Measurements from ENCODE around the gene NRXN3. TPM values are rescaled to one million over a fixed set of nuclear protein-coding genes. Genes with fewer than 3 reads are reported as not detected.

NRXN3 gene
- total and polyA plus RNA-seq, 2 of the 13 experiments (the other 11 are each of a cell fraction or from before 2014, with no cell fraction given), result 0.03 TPM; not detected in 1

- intact Hi-C loops (cut with micrococcal nuclease; ENCODE audit: unreplicated experiment), result no loop called here
- TF ChIP-seq ZNF569 (CRISPR knock-in tag; IDR thresholded peaks at IDR 0.05; ENCODE audit: borderline replicate concordance) (no peak), PHF21A (CRISPR knock-in tag; IDR thresholded peaks at IDR 0.05) (no peak), ZNF230 (CRISPR knock-in tag; IDR thresholded peaks at IDR 0.05) (no peak), PRMT3 (CRISPR knock-in tag; IDR thresholded peaks at IDR 0.05; ENCODE audit: borderline replicate concordance, low read depth) (no peak), PAF1 (CRISPR knock-in tag; IDR thresholded peaks at IDR 0.05) (no peak), FOXP1 (IDR thresholded peaks at IDR 0.05) (no peak), FOXP1 (CRISPR knock-in tag; IDR thresholded peaks at IDR 0.05) (no peak), BHLHE40 (IDR thresholded peaks at IDR 0.05; ENCODE audit: low read length) (no peak), HNRNPUL1 (IDR thresholded peaks at IDR 0.05; ENCODE audit: low read depth, low read length) (no peak), TEF (CRISPR knock-in tag; IDR thresholded peaks at IDR 0.05) (no peak), ZNF292 (CRISPR knock-in tag; IDR thresholded peaks at IDR 0.05; ENCODE audit: borderline replicate concordance, low read depth) (no peak), ZNF33B (CRISPR knock-in tag; IDR thresholded peaks at IDR 0.05) (no peak)
- TF ChIP-seq, protein P1, sequence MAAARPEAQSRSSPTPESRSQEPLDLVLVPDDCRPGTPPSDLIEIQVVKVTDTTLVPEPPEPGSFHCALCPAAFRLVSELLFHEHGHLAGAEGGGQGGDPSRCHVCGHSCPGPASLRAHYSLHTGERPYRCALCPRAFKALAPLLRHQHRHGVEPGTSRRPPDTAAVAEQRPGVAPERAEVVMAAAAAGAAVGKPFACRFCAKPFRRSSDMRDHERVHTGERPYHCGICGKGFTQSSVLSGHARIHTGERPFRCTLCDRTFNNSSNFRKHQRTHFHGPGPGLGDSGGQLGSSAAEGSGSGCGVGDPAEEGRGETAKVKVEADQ (CRISPR knock-in tag; IDR thresholded peaks at IDR 0.05; ENCODE audit: borderline replicate concordance), result no peak
These were observed 14.0 kb upstream of the NRXN3 start for GRCh38 chr14:78156196-78156595.

More at GRCh38 chr14:78156196-78156595, 14.0 kb upstream of the NRXN3 start:
- no peak overlapping the region for H3K27ac ChIP-seq (ENCODE audit: extremely low read length, insufficient read depth, low read length)
- no peaks in the 10 kb centered on the region for H3K4me1 ChIP-seq (ENCODE audit: insufficient read depth, low read length)
- H3K4me3 ChIP-seq (replicated peaks in 1 of 3; ENCODE audit: insufficient read depth in 1 of 3, low read depth in 2 of 3, low read length in 3 of 3), result no peak overlapping the region
- no peaks in the 10 kb centered on the region for H3K27me3 ChIP-seq (ENCODE audit: control insufficient read depth in 1 of 2, insufficient read depth in 2 of 2, low read length in 2 of 2)
- DNase-seq (ENCODE audit: low spot score), result no peak
- no peak overlapping the region for H3K4me2 ChIP-seq (ENCODE audit: low read depth, low read length)
- in situ Hi-C loops (cut with HindIII; ENCODE audit: extremely low pct_ligation_motif_present, low pct_unique_long_range_greater_than_20kb), result loop anchor here (25.0 kb wide), 1 partner anchor 681 kb away; no protein-coding TSS in a partner anchor
- 0% methylated on average over 2 of the region's 2 CpGs for WGBS (ENCODE audit: low lambda C conversion rate)
- BruUV-seq (replicated peaks), result no TSS peak
- ChIA-PET POLR2A (no interaction called here), CTCF (ENCODE audit: low intra/inter-chr PET ratio, low total read pairs) (no interaction called here)
- H3K9me3 ChIP-seq (ENCODE audit: low read length), result no peaks in the 10 kb centered on the region
- no peaks in the 10 kb centered on the region for H3K36me3 ChIP-seq (replicated peaks in 1 of 2; ENCODE audit: control insufficient read depth in 1 of 2, insufficient read depth in 2 of 2, low read length in 2 of 2)
- ATAC-seq, result no peak
- no peaks in the 10 kb centered on the region for H3K79me2 ChIP-seq (ENCODE audit: insufficient read depth, low read length)
- H2AFZ ChIP-seq (ENCODE audit: low read length), result no peak overlapping the region
- H3K9ac ChIP-seq (ENCODE audit: insufficient read depth, low read depth, low read length), result no peak overlapping the region
- FAIRE-seq, result no peak
- H4K20me1 ChIP-seq (ENCODE audit: insufficient read depth, low read length), result no peaks in the 10 kb centered on the region

All from HepG2 (cell line).